GM12878 (cell line): ENCODE data around the gene LSM11. TPM values are rescaled to one million over a fixed set of nuclear protein-coding genes. Genes with fewer than 3 reads are reported as not detected.
A peak's percentile ranks its signal among the peaks of the same experiment; 100 is the strongest.

ENCODE experiments used
- ATAC-seq: fragments of 200-7000 bp; cut with Tn5 transposase; 3 replicates; pipeline ENCODE4 v1.9.1; 2020; ENCODE audit warnings: mild to moderate bottlenecking, moderate library complexity
- BruUV-seq: library from RNA; stranded (reverse); fragments of 400-500 nt; replicated peaks from 2 replicates; lab custom pipeline; 2021; lab: Mats Ljungman, UMichigan
- CTCF ChIA-PET: fragments of 300-600 bp; sonication (Branson Sonifier 250); formaldehyde crosslinking; extraction: SDS; loops from one replicate; lab custom pipeline; 2021; ENCODE audit warnings: inconsistent platforms; lab: Yijun Ruan, JAX
- POLR2A ChIA-PET: fragments of 350-600 bp; formaldehyde crosslinking; extraction: SDS; loops from one replicate; lab custom pipeline; 2021; ENCODE audit warnings: inconsistent platforms; lab: Charles Lee
- RAD21 ChIA-PET: fragments of 300-600 bp; sonication (Branson Sonifier 250); formaldehyde crosslinking; loops from one replicate; lab custom pipeline; 2023; ENCODE audit warnings: antibody characterized with exemption; ENCODE audit not compliant: unreplicated experiment; lab: Charles Lee
- SMC1A ChIA-PET: fragments of 300-600 bp; sonication (Branson Sonifier 250); formaldehyde crosslinking; loops from one replicate; lab custom pipeline; 2023; ENCODE audit not compliant: unreplicated experiment, uncharacterized antibody; lab: Charles Lee
- DNase-seq: peaks from one replicate; pipeline ENCODE4 v3.0.0-alpha.2; 2011; ENCODE audit warnings: low read depth, low spot score
- FAIRE-seq: peaks from 3 replicates; lab custom pipeline; 2011; peaks lifted over from hg19 to GRCh38; lab: Jason Lieb, UNC
- H2AFZ ChIP-seq: 2 replicates; pipeline ENCODE4 v1.6.0; 2011; ENCODE audit warnings: low read depth, low read length, control low read depth; ENCODE audit not compliant: control insufficient read depth
- H3K27ac ChIP-seq: 2 replicates; pipeline ENCODE4 v1.5.1; 2011; ENCODE audit warnings: control low read depth; ENCODE audit not compliant: control insufficient read depth, insufficient read depth
- H3K27me3 ChIP-seq, 2 experiments: replicated peaks in 1 of 2; 2 replicates each; pipeline versions ENCODE4 v1.6.0 to v1.6.1; 2011; ENCODE audit warnings: low read length in 1 of 2; ENCODE audit not compliant: control insufficient read depth in 2 of 2, insufficient read depth in 2 of 2
- H3K36me3 ChIP-seq, 2 experiments: 2 replicates each; pipeline ENCODE4 v1.5.1; 2011; ENCODE audit warnings: low read length in 1 of 2; ENCODE audit not compliant: control insufficient read depth in 2 of 2, insufficient read depth in 2 of 2
- H3K4me1 ChIP-seq: 2 replicates; pipeline ENCODE4 v1.6.1; 2011; ENCODE audit warnings: mild to moderate bottlenecking, low read length, moderate library complexity, mixed read lengths; ENCODE audit not compliant: control insufficient read depth, insufficient read depth
- H3K4me2 ChIP-seq: 2 replicates; pipeline ENCODE4 v1.6.0; 2011; ENCODE audit warnings: control low read depth; ENCODE audit not compliant: control insufficient read depth, insufficient read depth
- H3K4me3 ChIP-seq: fragments of 200-600 bp; sonication (generic); 2 replicates; pipeline ENCODE4 v1.5.1; 2016
- H3K79me2 ChIP-seq: 2 replicates; pipeline ENCODE4 v1.6.0; 2011; ENCODE audit warnings: low read length; ENCODE audit not compliant: control insufficient read depth, insufficient read depth
- H3K9ac ChIP-seq: 2 replicates; pipeline ENCODE4 v1.8.0; 2011; ENCODE audit warnings: low read length, control low read depth, mixed read lengths; ENCODE audit not compliant: control insufficient read depth, insufficient read depth
- H3K9me3 ChIP-seq: replicated peaks from 3 replicates; pipeline ENCODE4 v1.5.1; 2011; ENCODE audit warnings: mild to moderate bottlenecking, low read length; ENCODE audit not compliant: control insufficient read depth, insufficient read depth
- H4K20me1 ChIP-seq: 2 replicates; pipeline ENCODE4 v1.6.0; 2011; ENCODE audit not compliant: control insufficient read depth, insufficient read depth
- ATF7 ChIP-seq: fragments of 450-650 bp; IDR thresholded peaks from 2 replicates; pipeline ENCODE4 v1.6.1; 2016; ENCODE audit warnings: low read depth, mild to moderate bottlenecking
- CHD2 ChIP-seq: IDR thresholded peaks from 2 replicates; pipeline ENCODE4 v1.6.1; 2011; ENCODE audit warnings: low read depth, low read length, improper control_type of control experiment, borderline replicate concordance
- EP300 ChIP-seq, 2 experiments: fragments of 150-350 bp in 1 of 2; IDR thresholded peaks; 2 replicates each; pipeline ENCODE4 v1.6.1; 2011 to 2012; ENCODE audit warnings: low read depth in 2 of 2, low read length in 2 of 2, borderline replicate concordance in 1 of 2, improper control_type of control experiment in 1 of 2, inconsistent platforms in 1 of 2; ENCODE audit not compliant: control insufficient read depth in 1 of 2
- NR2F1 ChIP-seq: fragments of 450-650 bp; conservative IDR thresholded peaks from 2 replicates; pipeline ENCODE4 v1.6.1; 2017; ENCODE audit warnings: mild to moderate bottlenecking
- SREBF1 ChIP-seq: IDR thresholded peaks from 2 replicates; pipeline ENCODE4 v1.6.1; 2012; ENCODE audit warnings: mild to moderate bottlenecking, low read length
- ZNF207 ChIP-seq: fragments of 450-650 bp; IDR thresholded peaks from 2 replicates; pipeline ENCODE4 v1.6.1; 2014; ENCODE audit warnings: antibody characterized with exemption, mild to moderate bottlenecking, borderline replicate concordance
- WGBS: methylation state at CpG from one replicate; pipeline ENCODE4 v1.1.6; 2016; ENCODE audit warnings: low lambda C conversion rate; ENCODE audit not compliant: insufficient replicate concordance, insufficient coverage; ENCODE audit errors: missing lambda C conversion rate; 5-methylcytosine and 5-hydroxymethylcytosine counted together
- in situ Hi-C: fragments of 300-500 bp; cut with MboI; formaldehyde crosslinking; loops from 9 replicates; pipeline ENCODE4 v1.14.3; 2018; ENCODE audit warnings: mixed read lengths
- intact Hi-C: fragments of 100-400 bp; cut with micrococcal nuclease; formaldehyde crosslinking; loops from one replicate; pipeline ENCODE4 v1.14.2; 2022; ENCODE audit not compliant: unreplicated experiment
- polyA plus RNA-seq, 11 experiments: library from polyadenylated mRNA; depleted of rRNA in 4 of 11; unstranded in 6 of 11; stranded (reverse) in 5 of 11; fragments of >200 nt; fragmentation: Nextera tagmentation in 4 of 11; fragmentation: Illumina TruSeq in 1 of 11; extraction: Ambion mirVana in 4 of 11; extraction: Trizol in 1 of 11; gene quantifications; 1 replicate in 1 of 11; 2 replicates in 10 of 11; pipeline versions ENCODE4 v1.2.1 to v1.2.3, GENCODE V29; 2011 to 2016; ENCODE audit warnings: inconsistent platforms in 2 of 11, missing spikeins in 2 of 11, low read depth in 1 of 11
- total RNA-seq, 4 experiments: library from RNA; depleted of rRNA in 3 of 4; stranded (reverse); fragments of >200 nt in 3 of 4; fragmentation: Illumina TruSeq in 1 of 4; extraction: Trizol in 1 of 4; gene quantifications; 2 replicates each; pipeline versions ENCODE4 v1.2.1 to v1.2.3, GENCODE V29; 2013 to 2021
- TF ChIP-seq, protein P1 (sequence below): IDR thresholded peaks from 2 replicates; pipeline ENCODE4 v1.6.1; 2011; ENCODE audit warnings: borderline replicate concordance, low read depth, mild to moderate bottlenecking, moderate library complexity, low read length; ENCODE audit not compliant: insufficient read depth, poor library complexity, severe bottlenecking
- TF ChIP-seq, protein P2 (sequence below): fragments of 450-650 bp; IDR thresholded peaks from 2 replicates; pipeline ENCODE4 v1.6.1; 2017; ENCODE audit warnings: mild to moderate bottlenecking, moderate library complexity
- TF ChIP-seq, protein P3 (sequence below), 3 experiments: IDR thresholded peaks in 2 of 3; conservative IDR thresholded peaks in 1 of 3; 2 replicates each; pipeline ENCODE4 v1.5.1; 2011; ENCODE audit warnings: low read depth in 3 of 3, low read length in 3 of 3, mild to moderate bottlenecking in 3 of 3, control low read depth in 2 of 3, moderate library complexity in 2 of 3, inconsistent platforms in 1 of 3, mixed read lengths in 1 of 3; ENCODE audit not compliant: control insufficient read depth in 2 of 3, insufficient read depth in 1 of 3; ENCODE audit errors: extremely low read depth in 1 of 3
- TF ChIP-seq, protein P4 (sequence below): fragments of 450-650 bp; IDR thresholded peaks from 2 replicates; pipeline ENCODE4 v1.6.1; 2018; ENCODE audit warnings: mild to moderate bottlenecking, low read depth, moderate library complexity; ENCODE audit not compliant: partially characterized antibody

The LSM11 gene
- total and polyA plus RNA-seq, 10 of the 15 experiments (the other 5 are each of a cell fraction or from before 2014, with no cell fraction given), result 0.71 to 8.5 (median 4.2) TPM

DNA sequence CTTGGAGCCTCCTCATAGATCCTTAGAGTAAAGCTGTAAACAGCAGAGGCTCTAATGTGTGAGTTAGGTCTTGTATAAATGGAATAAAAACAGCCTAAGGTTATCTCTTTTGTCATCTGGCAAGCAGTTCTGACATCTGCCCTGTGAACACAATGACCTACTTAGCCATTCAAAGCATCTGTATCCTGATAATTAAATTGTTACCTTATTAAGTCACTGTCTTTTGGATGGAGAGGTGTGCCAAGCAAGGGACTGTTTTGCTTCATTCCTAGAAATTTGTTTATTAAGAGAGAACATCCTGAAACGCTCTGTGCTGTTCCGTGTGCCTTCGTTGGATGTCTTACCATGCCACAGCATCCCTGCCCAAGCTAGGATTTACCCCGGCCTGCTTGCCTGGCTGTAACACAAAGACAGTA is 1.5 kb downstream of the LSM11 start:
- Histone ChIP-seq H3K9me3 (no peaks in the 10 kb centered on the region), H3K79me2 (no peaks in the 10 kb centered on the region; the same call in 1 of the 2 replicates), H3K4me3 (peak overlapping the region; percentile 85; the same call in 1 of the 2 replicates), H3K4me2 (peak overlapping the region; percentile 95), H3K36me3 (no peaks in the 10 kb centered on the region), H3K27me3 (no peaks in the 10 kb centered on the region), H3K4me1 (peaks cover 12% of the 10 kb centered on the region; the same call in 1 of the 2 replicates), H3K27ac (no peak overlapping the region), H4K20me1 (no peaks in the 10 kb centered on the region), H2AFZ (no peak overlapping the region), H3K9ac (no peak overlapping the region)
- no peak for ATAC-seq
- WGBS, result 89% methylated on average over 4 of the region's 4 CpGs
- POLR2A ChIA-PET, result interaction anchor here (3.0 kb wide), 1 partner anchor 13 kb away, joined by 17 read pairs; the partner anchor contains the start of gene THG1L
- no peak for FAIRE-seq
- CTCF ChIA-PET, result interaction anchor here (0.7 to 8.0 kb wide), 4 partner anchors 77 to 416 kb away, joined by 3 to 95 read pairs (median 49); partner anchors contain the start of gene C5orf52
- RAD21 ChIA-PET, result interaction anchor here (3.2 kb wide), 1 partner anchor 313 kb away, joined by 9 read pairs; no protein-coding TSS in a partner anchor
- SMC1A ChIA-PET, result interaction anchor here (1.0 to 6.2 kb wide), 5 partner anchors 8 to 249 kb away, joined by 3 to 40 read pairs (median 6); partner anchors contain the start of gene C5orf52
- in situ Hi-C loops, result no loop called here
- no peak for DNase-seq
- BruUV-seq, result no TSS peak
- intact Hi-C loops, result loop anchor here (10.0 kb wide), 2 partner anchors 490 to 600 kb away; partner anchors contain the start of gene MED7
- TF ChIP-seq ZNF207 (no peak), EP300 (IDR thresholded peaks at IDR 0.05; ENCODE audit: borderline replicate concordance in 1 of 2, control insufficient read depth in 1 of 2, low read depth in 2 of 2, low read length in 2 of 2) (no peak), NR2F1 (no peak), SREBF1 (no peak), ATF7 (no peak), CHD2 (no peak)
- TF ChIP-seq, protein P1, sequence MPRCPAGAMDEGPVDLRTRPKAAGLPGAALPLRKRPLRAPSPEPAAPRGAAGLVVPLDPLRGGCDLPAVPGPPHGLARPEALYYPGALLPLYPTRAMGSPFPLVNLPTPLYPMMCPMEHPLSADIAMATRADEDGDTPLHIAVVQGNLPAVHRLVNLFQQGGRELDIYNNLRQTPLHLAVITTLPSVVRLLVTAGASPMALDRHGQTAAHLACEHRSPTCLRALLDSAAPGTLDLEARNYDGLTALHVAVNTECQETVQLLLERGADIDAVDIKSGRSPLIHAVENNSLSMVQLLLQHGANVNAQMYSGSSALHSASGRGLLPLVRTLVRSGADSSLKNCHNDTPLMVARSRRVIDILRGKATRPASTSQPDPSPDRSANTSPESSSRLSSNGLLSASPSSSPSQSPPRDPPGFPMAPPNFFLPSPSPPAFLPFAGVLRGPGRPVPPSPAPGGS, result no peak
- TF ChIP-seq, protein P2, sequence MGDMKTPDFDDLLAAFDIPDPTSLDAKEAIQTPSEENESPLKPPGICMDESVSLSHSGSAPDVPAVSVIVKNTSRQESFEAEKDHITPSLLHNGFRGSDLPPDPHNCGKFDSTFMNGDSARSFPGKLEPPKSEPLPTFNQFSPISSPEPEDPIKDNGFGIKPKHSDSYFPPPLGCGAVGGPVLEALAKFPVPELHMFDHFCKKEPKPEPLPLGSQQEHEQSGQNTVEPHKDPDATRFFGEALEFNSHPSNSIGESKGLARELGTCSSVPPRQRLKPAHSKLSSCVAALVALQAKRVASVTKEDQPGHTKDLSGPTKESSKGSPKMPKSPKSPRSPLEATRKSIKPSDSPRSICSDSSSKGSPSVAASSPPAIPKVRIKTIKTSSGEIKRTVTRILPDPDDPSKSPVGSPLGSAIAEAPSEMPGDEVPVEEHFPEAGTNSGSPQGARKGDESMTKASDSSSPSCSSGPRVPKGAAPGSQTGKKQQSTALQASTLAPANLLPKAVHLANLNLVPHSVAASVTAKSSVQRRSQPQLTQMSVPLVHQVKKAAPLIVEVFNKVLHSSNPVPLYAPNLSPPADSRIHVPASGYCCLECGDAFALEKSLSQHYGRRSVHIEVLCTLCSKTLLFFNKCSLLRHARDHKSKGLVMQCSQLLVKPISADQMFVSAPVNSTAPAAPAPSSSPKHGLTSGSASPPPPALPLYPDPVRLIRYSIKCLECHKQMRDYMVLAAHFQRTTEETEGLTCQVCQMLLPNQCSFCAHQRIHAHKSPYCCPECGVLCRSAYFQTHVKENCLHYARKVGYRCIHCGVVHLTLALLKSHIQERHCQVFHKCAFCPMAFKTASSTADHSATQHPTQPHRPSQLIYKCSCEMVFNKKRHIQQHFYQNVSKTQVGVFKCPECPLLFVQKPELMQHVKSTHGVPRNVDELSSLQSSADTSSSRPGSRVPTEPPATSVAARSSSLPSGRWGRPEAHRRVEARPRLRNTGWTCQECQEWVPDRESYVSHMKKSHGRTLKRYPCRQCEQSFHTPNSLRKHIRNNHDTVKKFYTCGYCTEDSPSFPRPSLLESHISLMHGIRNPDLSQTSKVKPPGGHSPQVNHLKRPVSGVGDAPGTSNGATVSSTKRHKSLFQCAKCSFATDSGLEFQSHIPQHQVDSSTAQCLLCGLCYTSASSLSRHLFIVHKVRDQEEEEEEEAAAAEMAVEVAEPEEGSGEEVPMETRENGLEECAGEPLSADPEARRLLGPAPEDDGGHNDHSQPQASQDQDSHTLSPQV, result no peak
- TF ChIP-seq, protein P3, sequence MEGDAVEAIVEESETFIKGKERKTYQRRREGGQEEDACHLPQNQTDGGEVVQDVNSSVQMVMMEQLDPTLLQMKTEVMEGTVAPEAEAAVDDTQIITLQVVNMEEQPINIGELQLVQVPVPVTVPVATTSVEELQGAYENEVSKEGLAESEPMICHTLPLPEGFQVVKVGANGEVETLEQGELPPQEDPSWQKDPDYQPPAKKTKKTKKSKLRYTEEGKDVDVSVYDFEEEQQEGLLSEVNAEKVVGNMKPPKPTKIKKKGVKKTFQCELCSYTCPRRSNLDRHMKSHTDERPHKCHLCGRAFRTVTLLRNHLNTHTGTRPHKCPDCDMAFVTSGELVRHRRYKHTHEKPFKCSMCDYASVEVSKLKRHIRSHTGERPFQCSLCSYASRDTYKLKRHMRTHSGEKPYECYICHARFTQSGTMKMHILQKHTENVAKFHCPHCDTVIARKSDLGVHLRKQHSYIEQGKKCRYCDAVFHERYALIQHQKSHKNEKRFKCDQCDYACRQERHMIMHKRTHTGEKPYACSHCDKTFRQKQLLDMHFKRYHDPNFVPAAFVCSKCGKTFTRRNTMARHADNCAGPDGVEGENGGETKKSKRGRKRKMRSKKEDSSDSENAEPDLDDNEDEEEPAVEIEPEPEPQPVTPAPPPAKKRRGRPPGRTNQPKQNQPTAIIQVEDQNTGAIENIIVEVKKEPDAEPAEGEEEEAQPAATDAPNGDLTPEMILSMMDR (IDR thresholded peaks at IDR 0.05 in 2 of 3, conservative IDR thresholded peaks at IDR 0.05 in 1 of 3; ENCODE audit: control insufficient read depth in 2 of 3, extremely low read depth in 1 of 3, insufficient read depth in 1 of 3, low read depth in 3 of 3, low read length in 3 of 3), result no peak
- TF ChIP-seq, protein P4, sequence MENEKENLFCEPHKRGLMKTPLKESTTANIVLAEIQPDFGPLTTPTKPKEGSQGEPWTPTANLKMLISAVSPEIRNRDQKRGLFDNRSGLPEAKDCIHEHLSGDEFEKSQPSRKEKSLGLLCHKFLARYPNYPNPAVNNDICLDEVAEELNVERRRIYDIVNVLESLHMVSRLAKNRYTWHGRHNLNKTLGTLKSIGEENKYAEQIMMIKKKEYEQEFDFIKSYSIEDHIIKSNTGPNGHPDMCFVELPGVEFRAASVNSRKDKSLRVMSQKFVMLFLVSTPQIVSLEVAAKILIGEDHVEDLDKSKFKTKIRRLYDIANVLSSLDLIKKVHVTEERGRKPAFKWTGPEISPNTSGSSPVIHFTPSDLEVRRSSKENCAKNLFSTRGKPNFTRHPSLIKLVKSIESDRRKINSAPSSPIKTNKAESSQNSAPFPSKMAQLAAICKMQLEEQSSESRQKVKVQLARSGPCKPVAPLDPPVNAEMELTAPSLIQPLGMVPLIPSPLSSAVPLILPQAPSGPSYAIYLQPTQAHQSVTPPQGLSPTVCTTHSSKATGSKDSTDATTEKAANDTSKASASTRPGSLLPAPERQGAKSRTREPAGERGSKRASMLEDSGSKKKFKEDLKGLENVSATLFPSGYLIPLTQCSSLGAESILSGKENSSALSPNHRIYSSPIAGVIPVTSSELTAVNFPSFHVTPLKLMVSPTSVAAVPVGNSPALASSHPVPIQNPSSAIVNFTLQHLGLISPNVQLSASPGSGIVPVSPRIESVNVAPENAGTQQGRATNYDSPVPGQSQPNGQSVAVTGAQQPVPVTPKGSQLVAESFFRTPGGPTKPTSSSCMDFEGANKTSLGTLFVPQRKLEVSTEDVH, result no peak
